A549 (cell line): ENCODE results near the gene SLC2A6. TPM values are rescaled to one million over a fixed set of nuclear protein-coding genes. Genes with fewer than 3 reads are reported as not detected.

Experiments used
- ATAC-seq, 2 experiments: fragments of 200-7000 bp in 1 of 2; fragments of >200 bp in 1 of 2; cut with Nextera tagmentation in 1 of 2; cut with Tn5 transposase in 1 of 2; 3 replicates each; pipeline versions ENCODE4 v1.8.0 to v1.9.1; 2018 to 2020; ENCODE audit warnings: mild to moderate bottlenecking in 1 of 2, moderate library complexity in 1 of 2
- CTCF ChIA-PET: fragments of 300-600 bp; sonication (Branson Sonifier 250); formaldehyde crosslinking; extraction: SDS; loops from one replicate; lab custom pipeline; 2021; ENCODE audit warnings: antibody characterized with exemption, inconsistent platforms; lab: Yijun Ruan, JAX
- POLR2A ChIA-PET: fragments of 350-600 bp; formaldehyde crosslinking; extraction: SDS; loops from one replicate; lab custom pipeline; 2021; ENCODE audit warnings: antibody characterized with exemption, inconsistent platforms; lab: Yijun Ruan, JAX
- DNase-seq, 2 experiments: peaks; one replicate each; pipeline versions ENCODE4 v3.0.0 to v3.0.0-alpha.2; 2011 to 2016; ENCODE audit warnings: low read depth in 1 of 2, low spot score in 1 of 2
- FAIRE-seq: peaks from 2 replicates; lab custom pipeline; 2011; peaks lifted over from hg19 to GRCh38; lab: Jason Lieb, UNC
- H3K27ac ChIP-seq, 2 experiments: fragments of >200 bp; sonication (Bioruptor Twin); formaldehyde crosslinking; 3 replicates each; pipeline ENCODE4 v1.5.1; 2016 to 2017
- H3K4me1 ChIP-seq: fragments of >200 bp; sonication (Bioruptor Twin); formaldehyde crosslinking; 3 replicates; pipeline ENCODE4 v1.6.1; 2016
- H3K4me2 ChIP-seq: fragments of >200 bp; sonication (Bioruptor Twin); formaldehyde crosslinking; 3 replicates; pipeline ENCODE4 v1.6.1; 2016
- H3K4me3 ChIP-seq: fragments of >200 bp; sonication (Bioruptor Twin); formaldehyde crosslinking; 3 replicates; pipeline ENCODE4 v1.5.1; 2016
- H3K9me3 ChIP-seq: fragments of >200 bp; sonication (Bioruptor Twin); formaldehyde crosslinking; 3 replicates; pipeline ENCODE4 v1.6.1; 2016
- BHLHE40 ChIP-seq: IDR thresholded peaks from 2 replicates; pipeline ENCODE4 v1.6.1; 2012; ENCODE audit warnings: low read depth, low read length, inconsistent platforms
- CHD2 ChIP-seq: fragments of 150-350 bp; IDR thresholded peaks from 2 replicates; pipeline ENCODE4 v1.6.1; 2014; ENCODE audit warnings: low read length; ENCODE audit not compliant: partially characterized antibody
- EHF ChIP-seq: fragments of 250-450 bp; sonication (Bioruptor Pico); IDR thresholded peaks from 2 replicates; pipeline ENCODE4 v1.5.0; 2020; ENCODE audit warnings: mild to moderate bottlenecking
- FOSB ChIP-seq: fragments of 250-450 bp; sonication (Bioruptor Pico); IDR thresholded peaks from 2 replicates; pipeline ENCODE4 v1.5.0; 2020; ENCODE audit warnings: mild to moderate bottlenecking, moderate library complexity
- HDAC2 ChIP-seq: fragments of 200-600 bp; sonication (generic); IDR thresholded peaks from 2 replicates; pipeline ENCODE4 v1.6.1; 2016
- HOXA7 ChIP-seq: fragments of 250-450 bp; sonication (Bioruptor Pico); IDR thresholded peaks from 2 replicates; pipeline ENCODE4 v1.5.0; 2020; ENCODE audit warnings: mild to moderate bottlenecking, moderate library complexity
- HOXB13 ChIP-seq: fragments of 250-450 bp; sonication (Bioruptor Pico); IDR thresholded peaks from 2 replicates; pipeline ENCODE4 v1.5.0; 2020; ENCODE audit warnings: low read depth, mild to moderate bottlenecking, moderate library complexity
- HOXB5 ChIP-seq: fragments of 250-450 bp; sonication (Bioruptor Pico); IDR thresholded peaks from 2 replicates; pipeline ENCODE4 v1.5.0; 2020; ENCODE audit warnings: mild to moderate bottlenecking, moderate library complexity
- JUN ChIP-seq, 2 experiments: fragments of >200 bp; sonication (Bioruptor Twin); formaldehyde crosslinking; IDR thresholded peaks; 2 replicates in 1 of 2; 3 replicates in 1 of 2; pipeline ENCODE4 v1.6.1; 2016 to 2017
- MYC ChIP-seq: IDR thresholded peaks from 2 replicates; pipeline ENCODE4 v1.6.1; 2012; ENCODE audit warnings: mild to moderate bottlenecking, inconsistent platforms, low read length, improper control_type of control experiment, borderline replicate concordance
- NPAS2 ChIP-seq: fragments of 250-450 bp; sonication (Bioruptor Pico); IDR thresholded peaks from 2 replicates; pipeline ENCODE4 v1.8.0; 2022; ENCODE audit warnings: mild to moderate bottlenecking, moderate library complexity, borderline replicate concordance
- NR3C1 ChIP-seq: fragments of >200 bp; sonication (Bioruptor Twin); formaldehyde crosslinking; IDR thresholded peaks from 3 replicates; pipeline ENCODE4 v1.6.1; 2017
- RAD21 ChIP-seq, 2 experiments: fragments of >200 bp in 1 of 2; sonication (Bioruptor Twin) in 1 of 2; formaldehyde crosslinking in 1 of 2; IDR thresholded peaks in 1 of 2; conservative IDR thresholded peaks in 1 of 2; 2 replicates in 1 of 2; 3 replicates in 1 of 2; pipeline ENCODE4 v1.6.1; 2012 to 2018; ENCODE audit warnings: inconsistent platforms in 1 of 2
- RFX5 ChIP-seq: fragments of 450-650 bp; IDR thresholded peaks from 2 replicates; pipeline ENCODE4 v1.7.1; 2014; ENCODE audit warnings: antibody characterized with exemption, mild to moderate bottlenecking, moderate library complexity
- TP53 ChIP-seq: fragments of 250-450 bp; sonication (Bioruptor Pico); IDR thresholded peaks from 2 replicates; pipeline ENCODE4 v1.5.0; 2021; ENCODE audit warnings: mild to moderate bottlenecking, moderate library complexity
- ZSCAN20 ChIP-seq: fragments of 250-450 bp; sonication (Bioruptor Pico); IDR thresholded peaks from 2 replicates; pipeline ENCODE4 v1.8.0; 2022; ENCODE audit warnings: mild to moderate bottlenecking, moderate library complexity
- WGBS: methylation state at CpG from one replicate; pipeline ENCODE4 v1.1.6; 2017; ENCODE audit errors: missing lambda C conversion rate; 5-methylcytosine and 5-hydroxymethylcytosine counted together
- polyA plus RNA-seq, 4 experiments: library from polyadenylated mRNA; depleted of rRNA in 3 of 4; stranded (reverse); fragments of >200 nt; fragmentation: RNase III in 1 of 4; extraction: RNeasy Plus Mini Kit Qiagen cat#74134 plus additional on column Dnase treatment in 1 of 4; gene quantifications; 2 replicates in 3 of 4; 3 replicates in 1 of 4; pipeline ENCODE4 v1.2.3, GENCODE V29; 2011 to 2017
- TF ChIP-seq, protein P1 (sequence below): IDR thresholded peaks from 2 replicates; pipeline ENCODE4 v1.6.1; 2012
- TF ChIP-seq, protein P2 (sequence below): fragments of >200 bp; sonication (Bioruptor Twin); formaldehyde crosslinking; IDR thresholded peaks from 3 replicates; pipeline ENCODE4 v1.5.1; 2016
- TF ChIP-seq, protein P3 (sequence below): IDR thresholded peaks from 2 replicates; pipeline ENCODE4 v1.6.1; 2012; ENCODE audit warnings: low read depth, borderline replicate concordance
- TF ChIP-seq, protein P4 (sequence below): IDR thresholded peaks from 2 replicates; pipeline ENCODE4 v1.6.1; 2012
- TF ChIP-seq, protein P5 (sequence below): fragments of >200 bp; sonication (Bioruptor Twin); formaldehyde crosslinking; IDR thresholded peaks from 2 replicates; pipeline ENCODE4 v1.6.1; 2016

The SLC2A6 gene
- polyA plus RNA-seq, 2 of the 4 experiments (the other 2 are of a cell fraction): 3.7 to 20.5 TPM

DNA sequence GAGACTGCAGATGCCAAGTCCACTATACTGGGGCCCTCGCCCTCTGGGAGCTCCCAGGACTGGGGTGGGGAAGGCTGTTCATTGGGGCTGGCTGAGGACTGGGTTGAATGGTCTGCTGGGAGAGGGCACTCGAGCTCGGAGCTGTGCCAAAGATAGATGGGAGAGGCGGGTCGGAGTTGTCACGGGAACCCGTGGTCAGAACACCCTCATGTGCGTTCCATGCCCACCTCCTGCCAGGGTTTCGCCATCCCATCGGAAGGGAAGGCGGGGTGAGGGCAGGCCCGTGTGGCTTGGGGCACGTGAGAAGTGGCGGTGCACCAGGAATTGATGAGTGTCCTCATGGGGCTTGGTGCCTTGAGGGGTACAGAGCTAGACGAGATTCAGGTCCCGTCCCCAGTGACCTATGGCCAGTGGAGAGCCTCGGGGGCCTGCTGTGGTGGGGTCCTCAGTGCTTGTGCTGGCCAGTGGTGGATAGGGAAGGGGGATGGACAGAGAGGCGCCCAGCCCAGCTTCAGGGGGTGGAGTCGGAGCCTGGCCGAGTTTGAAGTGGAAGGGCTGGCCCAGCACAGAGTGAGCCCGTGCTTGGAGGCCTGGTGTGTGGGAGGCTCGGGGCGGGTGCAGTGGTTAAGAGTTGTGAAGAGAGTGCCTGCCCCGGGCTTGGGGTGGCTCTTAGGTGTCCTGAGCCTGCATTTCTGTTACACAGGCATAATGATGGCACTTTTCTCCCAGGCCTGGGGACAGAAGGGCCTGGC is 14.9 kb downstream of the SLC2A6 start:
- Histone ChIP-seq H3K4me2 (no peak overlapping the region), H3K9me3 (no peaks in the 10 kb centered on the region), H3K4me3 (no peak overlapping the region), H3K4me1 (peaks cover 11% of the 10 kb centered on the region), H3K27ac (no peak overlapping the region)
- TF ChIP-seq RAD21 (conservative IDR thresholded peaks at IDR 0.05 in 1 of 2, IDR thresholded peaks at IDR 0.05 in 1 of 2) (no peak), NR3C1 (no peak), BHLHE40 (no peak), HOXB13 (CRISPR knock-in tag) (no peak), RFX5 (no peak), HOXB5 (CRISPR knock-in tag) (no peak), ZSCAN20 (CRISPR knock-in tag) (no peak), FOSB (CRISPR knock-in tag) (no peak), NPAS2 (no peak), TP53 (CRISPR knock-in tag) (no peak)
- TF ChIP-seq, protein P1, sequence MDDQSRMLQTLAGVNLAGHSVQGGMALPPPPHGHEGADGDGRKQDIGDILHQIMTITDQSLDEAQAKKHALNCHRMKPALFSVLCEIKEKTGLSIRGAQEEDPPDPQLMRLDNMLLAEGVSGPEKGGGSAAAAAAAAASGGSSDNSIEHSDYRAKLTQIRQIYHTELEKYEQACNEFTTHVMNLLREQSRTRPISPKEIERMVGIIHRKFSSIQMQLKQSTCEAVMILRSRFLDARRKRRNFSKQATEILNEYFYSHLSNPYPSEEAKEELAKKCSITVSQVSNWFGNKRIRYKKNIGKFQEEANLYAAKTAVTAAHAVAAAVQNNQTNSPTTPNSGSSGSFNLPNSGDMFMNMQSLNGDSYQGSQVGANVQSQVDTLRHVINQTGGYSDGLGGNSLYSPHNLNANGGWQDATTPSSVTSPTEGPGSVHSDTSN: no peak
- CTCF ChIA-PET: interaction anchor here (0.8 to 12.2 kb wide), 2 partner anchors 22 to 74 kb away, joined by 3 to 58 read pairs; no protein-coding TSS in a partner anchor
- DNase-seq: no peak
- POLR2A ChIA-PET: no interaction called here
- 85% methylated on average over 20 of the region's 24 CpGs for WGBS
- no peak for ATAC-seq
- FAIRE-seq: no peak

DNA sequence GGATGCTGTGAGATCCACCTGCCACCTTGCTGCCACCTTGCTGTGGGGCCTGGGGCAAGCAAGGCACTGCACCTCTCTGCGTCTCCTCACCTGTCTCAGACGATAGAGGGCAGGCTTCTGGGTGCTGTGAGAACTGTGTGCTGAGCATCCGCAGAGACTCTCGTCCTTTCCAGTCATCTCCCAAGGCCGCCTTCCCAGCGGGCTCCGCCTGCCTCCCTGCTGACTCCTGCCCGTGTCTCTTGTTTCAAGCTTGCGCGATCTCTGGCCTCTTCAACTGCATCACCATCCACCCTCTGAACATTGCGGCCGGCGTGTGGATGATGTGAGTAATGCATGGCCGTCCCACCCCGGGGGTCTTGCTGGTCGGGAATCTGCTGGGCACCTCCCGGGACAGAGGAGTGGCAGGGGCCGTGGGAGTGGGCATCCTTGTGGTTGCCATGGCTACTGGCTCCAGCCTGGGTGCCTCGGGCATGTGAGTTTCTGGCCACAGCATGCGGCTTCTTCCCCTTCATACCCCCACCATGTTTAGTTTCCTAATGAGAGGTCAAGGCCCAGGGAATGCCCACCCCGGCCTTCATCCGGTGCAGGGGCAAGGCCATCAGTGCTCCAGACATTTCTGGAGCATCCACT is 15.6 kb downstream of the SLC2A6 start:
- H3K9me3 ChIP-seq: no peaks in the 10 kb centered on the region
- H3K4me3 ChIP-seq: no peak overlapping the region
- TF ChIP-seq, protein P2, sequence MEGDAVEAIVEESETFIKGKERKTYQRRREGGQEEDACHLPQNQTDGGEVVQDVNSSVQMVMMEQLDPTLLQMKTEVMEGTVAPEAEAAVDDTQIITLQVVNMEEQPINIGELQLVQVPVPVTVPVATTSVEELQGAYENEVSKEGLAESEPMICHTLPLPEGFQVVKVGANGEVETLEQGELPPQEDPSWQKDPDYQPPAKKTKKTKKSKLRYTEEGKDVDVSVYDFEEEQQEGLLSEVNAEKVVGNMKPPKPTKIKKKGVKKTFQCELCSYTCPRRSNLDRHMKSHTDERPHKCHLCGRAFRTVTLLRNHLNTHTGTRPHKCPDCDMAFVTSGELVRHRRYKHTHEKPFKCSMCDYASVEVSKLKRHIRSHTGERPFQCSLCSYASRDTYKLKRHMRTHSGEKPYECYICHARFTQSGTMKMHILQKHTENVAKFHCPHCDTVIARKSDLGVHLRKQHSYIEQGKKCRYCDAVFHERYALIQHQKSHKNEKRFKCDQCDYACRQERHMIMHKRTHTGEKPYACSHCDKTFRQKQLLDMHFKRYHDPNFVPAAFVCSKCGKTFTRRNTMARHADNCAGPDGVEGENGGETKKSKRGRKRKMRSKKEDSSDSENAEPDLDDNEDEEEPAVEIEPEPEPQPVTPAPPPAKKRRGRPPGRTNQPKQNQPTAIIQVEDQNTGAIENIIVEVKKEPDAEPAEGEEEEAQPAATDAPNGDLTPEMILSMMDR: peak; percentile 12; the same call in 1 of the 3 replicates
- no peak for TF ChIP-seq MYC
- CTCF ChIA-PET: interaction anchor here (0.7 to 12.2 kb wide), 5 partner anchors 12 to 73 kb away, joined by 3 to 58 read pairs (median 4); no protein-coding TSS in a partner anchor
- FAIRE-seq: no peak
- DNase-seq: peak; percentile 30 to 44
- WGBS: 85% methylated on average over 20 of the region's 22 CpGs
- no peak for ATAC-seq
- no peak overlapping the region for H3K4me2 ChIP-seq
- POLR2A ChIA-PET: interaction anchor here (1.2 kb wide), 1 partner anchor 16 kb away, joined by 3 read pairs; the partner anchor contains the start of gene SLC2A6
- H3K4me1 ChIP-seq: peaks cover 16% of the 10 kb centered on the region
- H3K27ac ChIP-seq: no peak overlapping the region

DNA sequence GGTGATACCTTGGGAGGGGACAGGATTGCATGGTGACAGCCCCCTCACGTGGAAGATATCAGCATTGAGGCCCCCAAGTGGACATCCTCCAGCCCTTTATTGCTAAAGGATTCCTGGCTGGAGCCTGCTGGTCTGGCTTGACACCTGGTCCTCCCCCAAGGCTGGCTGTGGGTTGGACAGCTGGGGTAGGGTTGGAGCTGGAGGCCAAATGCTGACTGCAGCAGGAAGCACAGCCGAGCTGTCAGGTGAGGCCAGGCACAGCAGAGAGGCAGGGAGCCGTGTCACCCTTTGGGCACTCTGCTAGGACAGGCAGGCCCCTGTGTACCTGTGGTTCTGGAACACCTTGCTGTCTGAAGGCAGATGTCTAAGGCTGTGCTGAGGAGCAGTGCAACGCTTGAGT is 16.9 kb downstream of the SLC2A6 start:
- H3K4me2 ChIP-seq: no peak overlapping the region
- ATAC-seq (no peak), FAIRE-seq (no peak), DNase-seq (no peak)
- 67% methylated on average over 2 of the region's 4 CpGs for WGBS
- ChIA-PET POLR2A (interaction anchor here (1.2 kb wide), 1 partner anchor 17 kb away, joined by 3 read pairs; the partner anchor contains the start of gene SLC2A6), CTCF (interaction anchor here (1.2 to 12.2 kb wide), 4 partner anchors 15 to 59 kb away, joined by 3 to 58 read pairs (median 5); no protein-coding TSS in a partner anchor)
- TF ChIP-seq, protein P3, sequence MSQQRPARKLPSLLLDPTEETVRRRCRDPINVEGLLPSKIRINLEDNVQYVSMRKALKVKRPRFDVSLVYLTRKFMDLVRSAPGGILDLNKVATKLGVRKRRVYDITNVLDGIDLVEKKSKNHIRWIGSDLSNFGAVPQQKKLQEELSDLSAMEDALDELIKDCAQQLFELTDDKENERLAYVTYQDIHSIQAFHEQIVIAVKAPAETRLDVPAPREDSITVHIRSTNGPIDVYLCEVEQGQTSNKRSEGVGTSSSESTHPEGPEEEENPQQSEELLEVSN: no peak
- TF ChIP-seq, protein P4, sequence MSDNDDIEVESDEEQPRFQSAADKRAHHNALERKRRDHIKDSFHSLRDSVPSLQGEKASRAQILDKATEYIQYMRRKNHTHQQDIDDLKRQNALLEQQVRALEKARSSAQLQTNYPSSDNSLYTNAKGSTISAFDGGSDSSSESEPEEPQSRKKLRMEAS: no peak
- TF ChIP-seq, protein P1: no peak
- TF ChIP-seq, protein P5, sequence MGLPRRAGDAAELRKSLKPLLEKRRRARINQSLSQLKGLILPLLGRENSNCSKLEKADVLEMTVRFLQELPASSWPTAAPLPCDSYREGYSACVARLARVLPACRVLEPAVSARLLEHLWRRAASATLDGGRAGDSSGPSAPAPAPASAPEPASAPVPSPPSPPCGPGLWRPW: no peak
- no peak for TF ChIP-seq CHD2
- TF ChIP-seq, protein P2: no peak
- TF ChIP-seq JUN (IDR thresholded peaks at IDR 0.05): no peak
- TF ChIP-seq HOXA7: no peak
- TF ChIP-seq HDAC2: no peak
- TF ChIP-seq MYC: no peak
- no peak for TF ChIP-seq FOSB (CRISPR knock-in tag)
- TF ChIP-seq ZSCAN20 (CRISPR knock-in tag): no peak
- TF ChIP-seq EHF (CRISPR knock-in tag): no peak
- TF ChIP-seq HOXB13 (CRISPR knock-in tag): no peak
- no peak overlapping the region for H3K4me3 ChIP-seq
- H3K4me1 ChIP-seq: peaks cover 16% of the 10 kb centered on the region
- no peaks in the 10 kb centered on the region for H3K9me3 ChIP-seq
- no peak overlapping the region for H3K27ac ChIP-seq
